Liver (tissue), 9 donors: ENCODE measurements around the gene SPATA31C1. TPM values are rescaled to one million over a fixed set of nuclear protein-coding genes. Genes with fewer than 3 reads are reported as not detected.
"Not testable (repeated sequence)": the region's sequence is repeated elsewhere in the genome, so short reads cannot be mapped to it uniquely, and the experiment has no call there.

ENCODE experiments used
- DNase-seq: peaks from one replicate; pipeline ENCODE4 v3.0.0-alpha.2; 2017; ENCODE audit warnings: low spot score
- H3K27ac ChIP-seq, 2 donors: one replicate each; pipeline ENCODE4 v1.7.0; 2013; ENCODE audit warnings: inconsistent platforms in 2 of 2, low read length in 2 of 2, control low read depth in 1 of 2, low read depth in 1 of 2, mild to moderate bottlenecking in 1 of 2
- H3K27me3 ChIP-seq, 4 donors: one replicate each; pipeline versions ENCODE4 v1.6.1 to v1.7.0; 2013; ENCODE audit warnings: low read length in 3 of 4, inconsistent platforms in 1 of 4, mild to moderate bottlenecking in 1 of 4, moderate library complexity in 1 of 4; ENCODE audit not compliant: control insufficient read depth in 4 of 4, insufficient read depth in 4 of 4
- H3K36me3 ChIP-seq, 4 donors: one replicate each; pipeline versions ENCODE4 v1.6.1 to v1.7.0; 2013; ENCODE audit warnings: low read length in 3 of 4, mild to moderate bottlenecking in 3 of 4, low read depth in 1 of 4, moderate library complexity in 1 of 4; ENCODE audit not compliant: control insufficient read depth in 4 of 4, insufficient read depth in 3 of 4
- H3K4me1 ChIP-seq, 4 donors: one replicate each; pipeline versions ENCODE4 v1.6.1 to v1.7.0; 2013; ENCODE audit warnings: low read length in 3 of 4, mild to moderate bottlenecking in 3 of 4, moderate library complexity in 1 of 4; ENCODE audit not compliant: control insufficient read depth in 4 of 4, insufficient read depth in 4 of 4
- H3K4me3 ChIP-seq, 3 donors: one replicate each; pipeline versions ENCODE4 v1.6.1 to v1.7.0; 2013; ENCODE audit warnings: low read length in 3 of 3, control low read depth in 1 of 3, low read depth in 1 of 3, mild to moderate bottlenecking in 1 of 3
- H3K9ac ChIP-seq, 2 donors: one replicate each; pipeline ENCODE4 v1.7.0; 2013; ENCODE audit warnings: low read length in 2 of 2, mild to moderate bottlenecking in 2 of 2, moderate library complexity in 2 of 2, control low read depth in 1 of 2, low read depth in 1 of 2
- H3K9me3 ChIP-seq, 4 donors: one replicate each; pipeline versions ENCODE4 v1.6.1 to v1.7.0; 2013; ENCODE audit warnings: low read length in 3 of 4; ENCODE audit not compliant: control insufficient read depth in 4 of 4
- FOXA2 ChIP-seq: IDR thresholded peaks from 2 replicates; pipeline ENCODE4 v1.6.1; 2016; ENCODE audit warnings: antibody characterized with exemption
- GABPA ChIP-seq, 2 donors: IDR thresholded peaks in 1 of 2; conservative IDR thresholded peaks in 1 of 2; 2 replicates each; pipeline ENCODE4 v1.6.1; 2016; ENCODE audit warnings: antibody characterized with exemption in 2 of 2, mild to moderate bottlenecking in 1 of 2, moderate library complexity in 1 of 2
- HNF4A ChIP-seq, 2 donors: conservative IDR thresholded peaks; 2 replicates each; pipeline ENCODE4 v1.6.1; 2016; ENCODE audit warnings: antibody characterized with exemption in 2 of 2, mild to moderate bottlenecking in 2 of 2
- MAX ChIP-seq: IDR thresholded peaks from 2 replicates; pipeline ENCODE4 v1.6.1; 2016; ENCODE audit warnings: antibody characterized with exemption
- NR2F2 ChIP-seq: IDR thresholded peaks from 2 replicates; pipeline ENCODE4 v1.6.1; 2016; ENCODE audit warnings: antibody characterized with exemption
- SP1 ChIP-seq: IDR thresholded peaks from 2 replicates; pipeline ENCODE4 v1.6.1; 2018; ENCODE audit warnings: antibody characterized with exemption, mild to moderate bottlenecking
- TAF1 ChIP-seq: conservative IDR thresholded peaks from 2 replicates; pipeline ENCODE4 v1.6.1; 2016; ENCODE audit warnings: antibody characterized with exemption, mild to moderate bottlenecking
- WGBS: extraction: QIAGEN DNeasy Blood & Tissue Kit; methylation state at CpG from one replicate; pipeline ENCODE4 v1.1.7; 2013; 5-methylcytosine and 5-hydroxymethylcytosine counted together
- polyA plus RNA-seq, 2 donors: library from polyadenylated mRNA; stranded (reverse) in 1 of 2; unstranded in 1 of 2; fragments of 200-250 nt in 1 of 2; fragments of >200 nt in 1 of 2; fragmentation: Nextera tagmentation in 1 of 2; extraction: Ambion mirVana in 1 of 2; gene quantifications; one replicate each; pipeline versions ENCODE4 v1.2.1 to v1.2.3, GENCODE V29; 2013 to 2015
- total RNA-seq, 2 donors: library from RNA; depleted of rRNA; stranded (reverse); fragments of >200 nt; gene quantifications; one replicate each; pipeline ENCODE4 v1.2.3, GENCODE V29; 2014
- TF ChIP-seq, protein P1 (sequence below): IDR thresholded peaks from 2 replicates; pipeline ENCODE4 v1.6.1; 2016; ENCODE audit warnings: antibody characterized with exemption
- donor health status: healthy.
- donor health status: healthy.
- donor health status: healthy.
- donor health status: healthy.
- donor health status: healthy.

SPATA31C1 gene
- total and polyA plus RNA-seq, 4 donors = 0.05 TPM; not detected in 3

- Histone ChIP-seq H3K27me3 (no peaks in the 10 kb centered on the region), H3K36me3 (no peaks in the 10 kb centered on the region), H3K27ac (no peak overlapping the region), H3K9me3 (no peaks in the 10 kb centered on the region), H3K9ac (no peak overlapping the region), H3K4me1 (no peaks in the 10 kb centered on the region), H3K4me3 (no peak overlapping the region)
- DNase-seq = no peak
- TF ChIP-seq SP1 (no peak), GABPA (IDR thresholded peaks at IDR 0.05 in 1 of 2, conservative IDR thresholded peaks at IDR 0.05 in 1 of 2) (no peak), HNF4A (conservative IDR thresholded peaks at IDR 0.05) (no peak), FOXA2 (no peak), MAX (no peak), TAF1 (no peak), NR2F2 (no peak)
- TF ChIP-seq, protein P1, sequence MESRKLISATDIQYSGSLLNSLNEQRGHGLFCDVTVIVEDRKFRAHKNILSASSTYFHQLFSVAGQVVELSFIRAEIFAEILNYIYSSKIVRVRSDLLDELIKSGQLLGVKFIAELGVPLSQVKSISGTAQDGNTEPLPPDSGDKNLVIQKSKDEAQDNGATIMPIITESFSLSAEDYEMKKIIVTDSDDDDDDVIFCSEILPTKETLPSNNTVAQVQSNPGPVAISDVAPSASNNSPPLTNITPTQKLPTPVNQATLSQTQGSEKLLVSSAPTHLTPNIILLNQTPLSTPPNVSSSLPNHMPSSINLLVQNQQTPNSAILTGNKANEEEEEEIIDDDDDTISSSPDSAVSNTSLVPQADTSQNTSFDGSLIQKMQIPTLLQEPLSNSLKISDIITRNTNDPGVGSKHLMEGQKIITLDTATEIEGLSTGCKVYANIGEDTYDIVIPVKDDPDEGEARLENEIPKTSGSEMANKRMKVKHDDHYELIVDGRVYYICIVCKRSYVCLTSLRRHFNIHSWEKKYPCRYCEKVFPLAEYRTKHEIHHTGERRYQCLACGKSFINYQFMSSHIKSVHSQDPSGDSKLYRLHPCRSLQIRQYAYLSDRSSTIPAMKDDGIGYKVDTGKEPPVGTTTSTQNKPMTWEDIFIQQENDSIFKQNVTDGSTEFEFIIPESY = no peak
These were observed 20.9 kb upstream of the SPATA31C1 start for GRCh38 chr9:87896891-87897290.

GRCh38 chr9:87898151-87898550, 19.6 kb upstream of the SPATA31C1 start:
- TF ChIP-seq FOXA2 (no peak), SP1 (no peak)
- TF ChIP-seq, protein P1 = no peak
- H3K9ac ChIP-seq = no peak overlapping the region
- no peaks in the 10 kb centered on the region for H3K9me3 ChIP-seq
- H3K27me3 ChIP-seq = no peaks in the 10 kb centered on the region
- no peak for DNase-seq
- no peaks in the 10 kb centered on the region for H3K4me1 ChIP-seq
- no peak overlapping the region for H3K27ac ChIP-seq
- no peaks in the 10 kb centered on the region for H3K36me3 ChIP-seq
- no peak overlapping the region for H3K4me3 ChIP-seq

DNA sequence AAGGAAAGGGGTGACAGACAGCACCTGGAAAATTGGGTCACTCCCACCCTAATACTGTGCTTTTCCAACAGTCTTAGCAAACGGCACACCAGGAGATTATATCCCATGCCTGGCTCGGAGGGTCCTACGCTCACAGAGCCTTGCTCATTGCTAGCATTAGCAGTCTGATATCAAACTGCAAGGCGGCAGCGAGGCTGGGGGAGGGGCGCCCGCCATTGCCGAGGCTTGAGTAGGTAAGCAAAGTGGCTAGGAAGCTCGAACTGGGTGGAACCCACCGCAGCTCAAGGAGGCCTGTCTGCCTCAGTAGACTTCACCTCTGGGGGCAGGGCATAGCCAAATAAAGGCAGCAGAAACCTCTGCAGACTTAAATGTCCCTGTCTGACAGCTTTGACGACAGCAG, 15.4 kb upstream of the SPATA31C1 start:
- 84% methylated on average over 11 of the region's 11 CpGs for WGBS
- not testable (repeated sequence) for H3K4me1 ChIP-seq, H3K27ac ChIP-seq, H3K9ac ChIP-seq, H3K9me3 ChIP-seq, DNase-seq, H3K36me3 ChIP-seq, H3K4me3 ChIP-seq, H3K27me3 ChIP-seq
